Measurements from ENCODE around the gene RYR1.

RYR1 gene

DNA sequence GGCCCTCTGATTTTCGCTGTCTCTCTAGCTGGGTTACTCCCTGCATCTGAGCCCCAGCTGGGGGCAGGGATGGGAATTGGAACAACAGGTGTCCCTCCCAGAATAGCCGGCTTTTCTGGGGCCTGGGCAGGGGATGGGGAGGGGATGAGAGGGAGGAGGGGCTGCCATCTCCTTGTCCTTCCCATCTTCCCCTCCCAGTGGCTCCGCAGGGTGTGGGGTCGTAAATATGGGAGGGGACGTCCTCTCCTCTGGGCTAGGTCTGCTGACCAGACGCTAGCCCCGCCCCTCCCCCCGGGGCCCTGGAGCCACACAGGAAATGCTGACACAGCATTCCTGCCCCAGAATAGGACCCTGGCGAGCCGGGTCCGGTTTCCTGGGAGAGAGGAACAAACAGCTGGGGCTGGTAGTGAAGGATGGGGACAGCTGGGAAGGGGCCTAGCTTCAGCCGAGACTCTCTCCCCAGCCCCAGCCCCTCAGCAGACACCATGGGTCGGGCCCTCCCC lies 1.1 kb downstream of the RYR1 start:
- H3K27me3 ChIP-seq (ENCODE audit: control insufficient read depth, insufficient read depth, low read length): no peaks in the 10 kb centered on the region
- no peak overlapping the region for H3K9ac ChIP-seq (ENCODE audit: low read depth, low read length)
- H3K4me3 ChIP-seq (ENCODE audit: low read depth, low read length): peak overlapping the region; percentile 88
- H3K9me3 ChIP-seq (ENCODE audit: control insufficient read depth, insufficient read depth, low read length): no peaks in the 10 kb centered on the region
- peaks cover 3% of the 10 kb centered on the region for H3K4me1 ChIP-seq (ENCODE audit: control insufficient read depth, insufficient read depth, low read length)
- no peaks in the 10 kb centered on the region for H3K36me3 ChIP-seq (ENCODE audit: control insufficient read depth, insufficient read depth, low read length)

DNA sequence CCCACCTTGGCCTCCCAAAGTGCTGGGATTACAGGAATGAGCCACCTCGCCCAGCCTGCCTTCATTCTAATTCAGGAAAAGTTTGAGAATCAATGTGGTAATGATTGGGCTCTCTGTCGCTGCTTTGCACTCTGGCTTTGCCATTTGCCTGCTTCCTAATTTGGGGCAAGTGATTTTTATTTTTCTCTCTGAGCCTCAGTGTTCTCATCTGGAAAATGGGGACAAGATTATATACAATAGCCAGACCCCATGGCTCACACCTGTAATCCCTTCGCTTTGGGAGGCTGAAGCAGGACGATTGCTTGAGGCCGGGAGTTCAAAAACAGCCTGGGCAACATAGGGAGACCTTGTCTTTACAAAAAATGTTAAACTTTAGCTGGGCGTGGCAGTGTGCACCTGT lies 3.8 kb downstream of the RYR1 start:
- no peaks in the 10 kb centered on the region for H3K9me3 ChIP-seq (ENCODE audit: control insufficient read depth, insufficient read depth, low read length)
- H3K36me3 ChIP-seq (ENCODE audit: control insufficient read depth, insufficient read depth, low read length): no peaks in the 10 kb centered on the region
- H3K4me1 ChIP-seq (ENCODE audit: control insufficient read depth, insufficient read depth, low read length): peaks cover 3% of the 10 kb centered on the region
- no peak overlapping the region for H3K9ac ChIP-seq (ENCODE audit: low read depth, low read length)
- no peaks in the 10 kb centered on the region for H3K27me3 ChIP-seq (ENCODE audit: control insufficient read depth, insufficient read depth, low read length)
- no peak overlapping the region for H3K4me3 ChIP-seq (ENCODE audit: low read depth, low read length)

DNA sequence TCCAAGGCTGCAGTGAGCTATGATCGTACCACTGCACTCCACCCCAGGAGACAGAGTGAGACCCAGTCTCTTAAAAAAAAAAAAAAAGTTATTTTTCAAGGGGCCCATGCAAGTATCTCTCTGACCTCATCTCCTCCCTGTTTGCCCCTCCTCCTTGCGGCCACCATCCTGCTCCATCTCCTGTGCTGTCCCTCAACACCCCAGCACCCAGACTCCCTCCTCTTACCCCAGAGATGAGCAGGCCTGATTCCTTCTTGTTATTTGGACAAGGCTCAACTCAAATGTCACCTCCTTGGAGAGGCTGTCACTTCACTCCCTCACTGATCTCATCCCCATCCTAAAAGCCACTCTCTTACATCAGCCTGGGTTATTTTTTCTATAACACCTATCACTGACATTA lies 4.4 kb downstream of the RYR1 start:
- no peak overlapping the region for H3K4me3 ChIP-seq (ENCODE audit: low read depth, low read length)
- peaks cover 3% of the 10 kb centered on the region for H3K4me1 ChIP-seq (ENCODE audit: control insufficient read depth, insufficient read depth, low read length)
- H3K27me3 ChIP-seq (ENCODE audit: control insufficient read depth, insufficient read depth, low read length): no peaks in the 10 kb centered on the region
- H3K9me3 ChIP-seq (ENCODE audit: control insufficient read depth, insufficient read depth, low read length): no peaks in the 10 kb centered on the region
- H3K36me3 ChIP-seq (ENCODE audit: control insufficient read depth, insufficient read depth, low read length): peaks cover 3% of the 10 kb centered on the region
- H3K9ac ChIP-seq (ENCODE audit: low read depth, low read length): no peak overlapping the region

DNA sequence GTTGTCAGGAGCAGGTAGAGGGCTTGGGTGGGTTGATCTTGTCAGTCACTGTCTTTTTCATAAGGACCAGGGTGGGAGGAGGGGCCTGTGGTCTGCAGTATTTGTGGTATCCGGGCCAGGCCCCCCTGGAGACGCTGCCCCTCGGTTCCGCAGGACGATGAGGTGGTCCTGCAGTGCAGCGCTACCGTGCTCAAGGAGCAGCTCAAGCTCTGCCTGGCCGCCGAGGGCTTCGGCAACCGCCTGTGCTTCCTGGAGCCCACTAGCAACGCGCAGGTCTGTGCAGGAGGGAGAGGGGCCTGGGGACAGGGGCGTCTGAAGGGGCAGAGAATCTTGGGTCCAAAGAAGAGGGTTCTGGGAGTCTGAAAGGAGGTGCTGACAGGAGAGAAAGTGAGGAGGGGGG lies 7.1 kb downstream of the RYR1 start:
- Histone ChIP-seq H3K9me3 (ENCODE audit: control insufficient read depth, insufficient read depth, low read length) (no peaks in the 10 kb centered on the region), H3K4me3 (ENCODE audit: low read depth, low read length) (no peak overlapping the region), H3K4me1 (ENCODE audit: control insufficient read depth, insufficient read depth, low read length) (no peaks in the 10 kb centered on the region), H3K9ac (ENCODE audit: low read depth, low read length) (no peak overlapping the region), H3K36me3 (ENCODE audit: control insufficient read depth, insufficient read depth, low read length) (peaks cover 14% of the 10 kb centered on the region), H3K27me3 (ENCODE audit: control insufficient read depth, insufficient read depth, low read length) (no peaks in the 10 kb centered on the region)

DNA sequence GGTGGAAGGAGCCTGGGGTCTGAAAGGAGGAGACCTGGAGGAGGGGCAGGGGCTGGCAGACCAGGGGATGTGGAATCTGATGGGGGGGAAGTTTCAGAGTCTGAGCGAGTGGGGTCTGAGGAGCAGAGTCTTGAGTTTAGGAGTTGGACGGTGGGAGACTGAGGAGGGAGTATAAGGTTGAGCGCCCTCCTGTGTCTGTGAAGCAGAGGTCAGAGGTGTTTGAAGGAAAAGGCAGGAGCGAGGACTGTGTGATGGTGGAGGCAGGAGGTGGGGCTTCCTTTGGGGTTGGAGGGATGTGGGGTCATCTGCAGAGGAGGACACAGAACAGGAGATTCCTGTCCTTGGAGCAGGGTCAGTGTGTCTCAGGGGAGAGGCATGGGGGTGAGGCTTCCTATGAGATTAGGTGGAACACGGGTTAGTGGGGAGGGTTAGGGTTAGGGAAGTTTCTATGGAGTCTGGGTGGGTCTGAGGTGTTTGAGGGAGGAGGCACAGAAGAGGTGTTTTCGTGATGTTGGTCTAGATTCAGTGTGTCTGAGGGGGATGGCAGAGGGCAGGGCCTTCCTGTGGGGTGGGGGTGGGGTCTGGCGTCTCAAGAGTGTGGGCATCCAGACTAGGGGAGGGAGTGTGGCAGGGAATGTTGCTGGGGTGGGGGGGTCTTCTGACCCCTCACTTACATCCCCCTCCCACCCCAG lies 8.3 kb downstream of the RYR1 start:
- Histone ChIP-seq H3K9ac (ENCODE audit: low read depth, low read length) (no peak overlapping the region), H3K9me3 (ENCODE audit: control insufficient read depth, insufficient read depth, low read length) (no peaks in the 10 kb centered on the region), H3K27me3 (ENCODE audit: control insufficient read depth, insufficient read depth, low read length) (no peaks in the 10 kb centered on the region), H3K4me1 (ENCODE audit: control insufficient read depth, insufficient read depth, low read length) (no peaks in the 10 kb centered on the region), H3K4me3 (ENCODE audit: low read depth, low read length) (no peak overlapping the region), H3K36me3 (ENCODE audit: control insufficient read depth, insufficient read depth, low read length) (peaks cover 23% of the 10 kb centered on the region)

DNA sequence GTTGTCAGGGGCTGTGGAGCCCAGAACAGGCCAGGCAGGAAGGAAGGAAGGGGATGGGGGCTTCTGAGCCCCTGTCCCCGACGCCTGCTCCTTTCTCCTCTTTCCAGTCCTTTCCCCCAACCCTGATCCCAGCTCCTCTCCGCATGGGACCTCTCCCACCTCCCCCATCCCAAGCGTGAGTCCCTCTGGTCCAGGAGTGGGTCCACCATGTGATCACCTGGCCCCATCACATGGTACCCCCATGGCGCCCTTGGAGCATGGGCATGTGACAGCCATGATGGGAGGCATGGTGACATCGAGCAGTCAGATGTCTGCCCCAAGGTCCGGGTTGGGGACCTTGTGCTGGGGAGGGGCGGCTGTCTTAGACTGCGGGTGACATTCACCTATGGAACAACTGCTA lies 9.2 kb downstream of the RYR1 start:
- H3K4me1 ChIP-seq (ENCODE audit: control insufficient read depth, insufficient read depth, low read length): no peaks in the 10 kb centered on the region
- H3K9ac ChIP-seq (ENCODE audit: low read depth, low read length): no peak overlapping the region
- no peak overlapping the region for H3K4me3 ChIP-seq (ENCODE audit: low read depth, low read length)
- H3K27me3 ChIP-seq (ENCODE audit: control insufficient read depth, insufficient read depth, low read length): no peaks in the 10 kb centered on the region
- peaks cover 23% of the 10 kb centered on the region for H3K36me3 ChIP-seq (ENCODE audit: control insufficient read depth, insufficient read depth, low read length)
- H3K9me3 ChIP-seq (ENCODE audit: control insufficient read depth, insufficient read depth, low read length): no peaks in the 10 kb centered on the region

DNA sequence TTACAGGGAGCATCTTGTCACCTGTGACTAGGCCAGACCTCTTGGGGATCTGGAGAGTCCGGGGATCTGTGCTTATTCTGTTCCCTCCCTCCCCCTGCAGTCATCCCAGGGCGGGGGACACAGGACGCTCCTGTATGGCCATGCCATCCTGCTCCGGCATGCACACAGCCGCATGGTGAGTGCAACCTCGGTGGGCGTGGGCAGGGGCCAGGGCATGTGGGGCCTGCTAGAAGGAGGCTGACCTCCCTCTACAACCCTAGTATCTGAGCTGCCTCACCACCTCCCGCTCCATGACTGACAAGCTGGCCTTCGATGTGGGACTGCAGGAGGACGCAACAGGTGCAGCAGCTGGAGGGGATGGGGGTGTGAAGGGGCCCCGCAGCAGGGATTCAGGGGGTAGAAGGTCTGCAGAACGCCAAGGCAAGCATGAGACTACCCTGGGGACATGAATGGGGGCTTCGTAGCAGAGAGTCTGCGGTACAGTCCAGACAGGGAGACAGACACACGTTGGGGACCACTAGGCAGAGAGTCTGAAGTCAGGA lies 10.0 kb downstream of the RYR1 start:
- H3K4me3 ChIP-seq (ENCODE audit: low read depth, low read length): no peak overlapping the region
- H3K36me3 ChIP-seq (ENCODE audit: control insufficient read depth, insufficient read depth, low read length): peaks cover 27% of the 10 kb centered on the region
- H3K27me3 ChIP-seq (ENCODE audit: control insufficient read depth, insufficient read depth, low read length): no peaks in the 10 kb centered on the region
- H3K9ac ChIP-seq (ENCODE audit: low read depth, low read length): no peak overlapping the region
- no peaks in the 10 kb centered on the region for H3K9me3 ChIP-seq (ENCODE audit: control insufficient read depth, insufficient read depth, low read length)
- no peaks in the 10 kb centered on the region for H3K4me1 ChIP-seq (ENCODE audit: control insufficient read depth, insufficient read depth, low read length)

DNA sequence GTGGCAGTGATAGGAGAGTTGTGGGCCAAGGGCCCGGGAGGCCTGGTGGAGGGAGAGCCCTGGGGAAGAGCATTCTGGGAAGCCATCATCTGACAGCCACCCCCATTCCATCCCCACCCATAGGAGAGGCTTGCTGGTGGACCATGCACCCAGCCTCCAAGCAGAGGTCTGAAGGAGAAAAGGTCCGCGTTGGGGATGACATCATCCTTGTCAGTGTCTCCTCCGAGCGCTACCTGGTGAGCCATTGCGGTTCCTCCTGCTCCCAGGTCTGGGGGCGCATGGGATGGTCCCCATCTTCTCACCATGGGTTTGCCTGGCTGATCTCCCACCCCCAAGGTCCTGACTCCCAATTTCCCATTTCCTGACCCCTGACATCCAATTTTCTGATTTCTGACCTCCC lies 10.5 kb downstream of the RYR1 start:
- no peaks in the 10 kb centered on the region for H3K9me3 ChIP-seq (ENCODE audit: control insufficient read depth, insufficient read depth, low read length)
- H3K4me1 ChIP-seq (ENCODE audit: control insufficient read depth, insufficient read depth, low read length): no peaks in the 10 kb centered on the region
- no peaks in the 10 kb centered on the region for H3K27me3 ChIP-seq (ENCODE audit: control insufficient read depth, insufficient read depth, low read length)
- H3K4me3 ChIP-seq (ENCODE audit: low read depth, low read length): no peak overlapping the region
- H3K36me3 ChIP-seq (ENCODE audit: control insufficient read depth, insufficient read depth, low read length): peaks cover 29% of the 10 kb centered on the region
- H3K9ac ChIP-seq (ENCODE audit: low read depth, low read length): no peak overlapping the region

DNA sequence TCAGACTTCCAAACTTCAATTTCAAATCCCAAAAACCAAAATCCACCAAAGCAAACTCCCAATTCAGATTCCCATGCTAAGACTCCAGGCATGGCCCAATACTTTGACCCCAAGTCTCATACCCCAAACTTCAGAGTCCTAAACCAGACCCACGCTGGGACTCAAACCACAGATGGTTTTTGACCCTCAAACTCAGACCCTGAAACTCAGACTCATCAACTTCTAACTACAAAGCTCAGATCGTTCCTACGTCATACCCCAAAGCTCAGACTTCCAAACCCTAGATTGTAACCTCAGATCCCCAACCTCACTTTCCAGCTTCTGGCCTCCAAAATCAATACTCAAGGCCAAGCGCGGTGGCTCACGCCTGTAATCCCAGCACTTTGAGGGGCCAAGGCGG lies 11.9 kb downstream of the RYR1 start:
- Histone ChIP-seq H3K9me3 (ENCODE audit: control insufficient read depth, insufficient read depth, low read length) (no peaks in the 10 kb centered on the region), H3K9ac (ENCODE audit: low read depth, low read length) (no peak overlapping the region), H3K27me3 (ENCODE audit: control insufficient read depth, insufficient read depth, low read length) (no peaks in the 10 kb centered on the region), H3K4me3 (ENCODE audit: low read depth, low read length) (no peak overlapping the region), H3K4me1 (ENCODE audit: control insufficient read depth, insufficient read depth, low read length) (no peaks in the 10 kb centered on the region), H3K36me3 (ENCODE audit: control insufficient read depth, insufficient read depth, low read length) (peaks cover 41% of the 10 kb centered on the region)

DNA sequence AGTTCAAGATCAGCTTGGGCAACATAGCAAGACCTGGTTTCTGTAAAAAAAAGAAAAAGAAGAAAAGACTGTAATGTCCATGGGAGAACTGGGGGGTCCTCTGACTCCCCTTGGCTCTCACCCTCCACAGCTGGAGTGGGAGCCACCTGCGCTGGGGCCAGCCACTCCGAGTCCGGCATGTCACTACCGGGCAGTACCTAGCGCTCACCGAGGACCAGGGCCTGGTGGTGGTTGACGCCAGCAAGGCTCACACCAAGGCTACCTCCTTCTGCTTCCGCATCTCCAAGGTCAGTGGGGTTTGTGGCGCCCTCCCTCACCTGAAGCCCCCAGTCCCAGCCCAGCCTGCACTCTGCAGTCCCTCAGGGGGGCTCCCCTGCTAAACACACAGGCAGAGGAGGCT lies 14.7 kb downstream of the RYR1 start:
- Histone ChIP-seq H3K4me3 (ENCODE audit: low read depth, low read length) (no peak overlapping the region), H3K9me3 (ENCODE audit: control insufficient read depth, insufficient read depth, low read length) (no peaks in the 10 kb centered on the region), H3K36me3 (ENCODE audit: control insufficient read depth, insufficient read depth, low read length) (peaks cover 40% of the 10 kb centered on the region), H3K4me1 (ENCODE audit: control insufficient read depth, insufficient read depth, low read length) (no peaks in the 10 kb centered on the region), H3K27me3 (ENCODE audit: control insufficient read depth, insufficient read depth, low read length) (no peaks in the 10 kb centered on the region), H3K9ac (ENCODE audit: low read depth, low read length) (no peak overlapping the region)

DNA sequence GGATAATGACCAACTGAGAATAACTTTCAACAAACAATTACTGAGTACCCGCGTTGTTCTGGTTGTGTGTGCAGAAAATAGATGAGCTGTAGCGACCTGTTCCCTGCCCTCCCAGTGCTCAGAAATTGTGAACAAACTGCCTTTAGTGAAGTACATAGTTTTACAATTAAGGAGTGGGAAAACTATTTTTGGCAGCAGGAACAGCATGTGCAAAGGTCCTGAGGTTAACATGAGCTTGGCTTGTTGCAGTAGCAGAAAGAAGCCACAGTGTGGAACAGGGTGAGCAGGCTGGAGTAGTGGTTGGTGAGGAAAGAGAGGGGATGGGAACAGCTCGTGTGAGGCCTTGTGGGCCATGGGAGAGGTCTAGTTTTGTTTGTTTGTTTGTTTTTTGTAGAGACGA lies 16.0 kb downstream of the RYR1 start:
- Histone ChIP-seq H3K9ac (ENCODE audit: low read depth, low read length) (no peak overlapping the region), H3K9me3 (ENCODE audit: control insufficient read depth, insufficient read depth, low read length) (no peaks in the 10 kb centered on the region), H3K4me3 (ENCODE audit: low read depth, low read length) (no peak overlapping the region), H3K36me3 (ENCODE audit: control insufficient read depth, insufficient read depth, low read length) (peaks cover 36% of the 10 kb centered on the region), H3K4me1 (ENCODE audit: control insufficient read depth, insufficient read depth, low read length) (no peaks in the 10 kb centered on the region), H3K27me3 (ENCODE audit: control insufficient read depth, insufficient read depth, low read length) (no peaks in the 10 kb centered on the region)

DNA sequence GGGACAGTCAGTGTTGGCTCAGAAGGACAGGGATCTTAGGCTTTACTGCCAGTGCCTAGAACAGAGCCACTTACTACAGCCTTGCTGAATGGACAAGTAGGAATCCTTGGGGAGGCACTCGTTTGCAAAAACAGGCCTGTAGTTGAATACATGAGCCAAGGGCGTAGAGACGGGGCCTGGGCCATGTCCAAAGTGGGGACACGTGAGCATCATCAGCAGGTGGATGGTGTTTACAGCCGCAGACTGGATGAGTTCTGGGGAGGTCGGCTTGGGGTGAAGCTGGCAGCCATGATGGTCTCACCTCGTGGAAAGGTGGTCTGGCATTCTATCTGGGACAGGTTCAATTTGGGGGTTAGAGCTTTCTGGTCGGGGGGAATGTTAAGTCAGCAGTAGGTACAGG lies 17.5 kb downstream of the RYR1 start:
- H3K9ac ChIP-seq (ENCODE audit: low read depth, low read length): no peak overlapping the region
- no peaks in the 10 kb centered on the region for H3K27me3 ChIP-seq (ENCODE audit: control insufficient read depth, insufficient read depth, low read length)
- H3K4me3 ChIP-seq (ENCODE audit: low read depth, low read length): no peak overlapping the region
- H3K9me3 ChIP-seq (ENCODE audit: control insufficient read depth, insufficient read depth, low read length): no peaks in the 10 kb centered on the region
- H3K36me3 ChIP-seq (ENCODE audit: control insufficient read depth, insufficient read depth, low read length): peaks cover 46% of the 10 kb centered on the region
- no peaks in the 10 kb centered on the region for H3K4me1 ChIP-seq (ENCODE audit: control insufficient read depth, insufficient read depth, low read length)
